Measurements from ENCODE around the gene MAGEA11. TPM values are rescaled to one million over a fixed set of nuclear protein-coding genes. Genes with fewer than 3 reads are reported as not detected.
A peak's percentile ranks its signal among the peaks of the same experiment; 100 is the strongest.
"Not testable (repeated sequence)": the region's sequence is repeated elsewhere in the genome, so short reads cannot be mapped to it uniquely, and the experiment has no call there.

MAGEA11 gene
- total and polyA plus RNA-seq, 3 experiments from 2014 or later = not detected

DNA sequence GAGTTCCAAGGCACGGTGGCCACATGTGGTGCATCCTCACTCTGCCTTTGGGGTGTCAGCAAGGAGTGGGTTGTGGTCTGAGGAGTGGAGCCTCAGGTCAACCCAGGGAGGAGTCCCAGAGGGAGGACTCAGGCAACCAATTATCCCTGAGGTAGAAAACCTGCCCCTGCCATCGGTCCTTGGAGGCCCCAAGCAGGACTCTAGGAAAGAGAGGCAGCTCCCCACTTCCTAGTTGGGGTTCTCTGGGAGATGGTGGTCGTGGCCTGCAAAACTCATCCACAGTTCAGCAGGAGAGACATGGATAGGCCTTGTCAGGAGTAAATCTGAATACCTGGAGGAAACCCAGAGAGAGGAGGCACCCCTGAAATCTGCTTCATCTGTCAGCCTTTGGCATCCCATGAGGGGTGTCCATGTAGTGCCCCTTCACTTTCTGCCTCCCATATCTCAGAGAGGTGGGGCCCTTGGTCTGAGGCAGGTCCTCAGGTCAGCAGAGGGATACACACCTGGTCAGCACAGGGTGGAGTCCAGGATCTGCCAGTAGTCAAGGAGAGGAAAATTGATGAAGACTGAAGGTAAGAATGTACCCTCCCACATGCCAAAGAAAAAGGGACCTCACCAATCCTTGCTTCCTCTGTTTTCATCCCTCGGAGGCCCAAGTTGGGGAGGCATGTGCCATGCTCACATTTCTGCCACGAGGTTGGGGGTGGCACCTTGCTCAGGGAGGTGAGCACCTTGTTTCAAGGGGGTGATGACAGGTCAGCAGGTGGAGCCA lies 1.6 kb downstream of the MAGEA11 start:
- Mint-ChIP-seq H3K36me3 (no peaks in the 10 kb centered on the region), H3K4me1 (no peaks in the 10 kb centered on the region), H3K4me3 (no peak overlapping the region), H3K27me3 (peaks cover 0 to 10% of the 10 kb centered on the region in 2 donors), H3K9me3 (no peaks in the 10 kb centered on the region), H3K27ac (no peak overlapping the region)
- no peaks in the 10 kb centered on the region for H3K9me3 ChIP-seq (ENCODE audit: low read length)
- no peaks in the 10 kb centered on the region for H3K27me3 ChIP-seq (ENCODE audit: insufficient read depth, low read length, poor library complexity, severe bottlenecking)
- ChIA-PET CTCF (no interaction called here), POLR2A (no interaction called here)
- H3K36me3 ChIP-seq (ENCODE audit: insufficient read depth, low read length) = no peaks in the 10 kb centered on the region
- no peak overlapping the region for H3K4me3 ChIP-seq (ENCODE audit: low read length)
- DNase-seq = no peak
- no peak overlapping the region for H3K27ac ChIP-seq (ENCODE audit: low read depth, low read length)
- H3K4me1 ChIP-seq (ENCODE audit: insufficient read depth, low read length) = no peaks in the 10 kb centered on the region

DNA sequence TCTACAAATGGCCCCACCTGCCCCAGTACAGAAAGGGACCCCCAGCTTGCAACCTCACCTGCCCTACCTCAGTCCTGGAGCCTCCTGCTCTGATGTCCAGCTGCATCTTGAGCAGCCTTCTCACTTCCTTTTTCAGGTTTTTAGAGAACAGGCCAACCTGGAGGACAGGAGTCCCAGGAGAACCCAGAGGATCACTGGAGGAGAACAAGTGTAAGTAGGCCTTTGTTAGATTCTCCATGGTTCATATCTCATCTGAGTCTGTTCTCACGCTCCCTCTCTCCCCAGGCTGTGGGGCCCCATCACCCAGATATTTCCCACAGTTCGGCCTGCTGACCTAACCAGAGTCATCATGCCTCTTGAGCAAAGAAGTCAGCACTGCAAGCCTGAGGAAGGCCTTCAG lies 3.6 kb downstream of the MAGEA11 start:
- H3K36me3 Mint-ChIP-seq = no peaks in the 10 kb centered on the region
- no peak overlapping the region for H3K27ac ChIP-seq (ENCODE audit: low read depth, low read length)

DNA sequence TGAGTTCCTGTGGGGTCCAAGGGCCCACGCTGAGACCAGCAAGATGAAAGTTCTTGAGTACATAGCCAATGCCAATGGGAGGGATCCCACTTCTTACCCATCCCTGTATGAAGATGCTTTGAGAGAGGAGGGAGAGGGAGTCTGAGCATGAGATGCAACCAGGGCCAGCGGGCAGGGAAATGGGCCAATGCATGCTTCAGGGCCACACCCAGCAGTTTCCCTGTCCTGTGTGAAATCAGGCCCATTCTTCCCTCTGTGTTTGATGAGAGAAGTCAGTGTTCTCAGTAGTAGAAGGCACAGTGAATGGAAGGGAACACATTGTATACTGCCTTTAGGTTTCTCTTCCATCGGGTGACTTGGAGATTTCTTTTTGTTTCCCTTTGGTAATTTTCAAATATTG lies 4.8 kb downstream of the MAGEA11 start:
- Histone ChIP-seq H3K9me3 (ENCODE audit: low read length) (no peaks in the 10 kb centered on the region), H3K36me3 (ENCODE audit: insufficient read depth, low read length) (no peaks in the 10 kb centered on the region), H3K4me1 (ENCODE audit: insufficient read depth, low read length) (no peaks in the 10 kb centered on the region), H3K27me3 (ENCODE audit: insufficient read depth, low read length, poor library complexity, severe bottlenecking) (no peaks in the 10 kb centered on the region), H3K4me3 (ENCODE audit: low read length) (no peak overlapping the region), H3K27ac (ENCODE audit: low read depth, low read length) (no peak overlapping the region)
- ChIA-PET CTCF (no interaction called here), POLR2A (no interaction called here)
- H3K9me3 Mint-ChIP-seq = no peaks in the 10 kb centered on the region
- no peaks in the 10 kb centered on the region for H3K4me1 Mint-ChIP-seq
- H3K27ac Mint-ChIP-seq = no peak overlapping the region
- no peak overlapping the region for H3K4me3 Mint-ChIP-seq
- peaks cover 0 to 7% of the 10 kb centered on the region in 2 donors for H3K27me3 Mint-ChIP-seq
- no peak for DNase-seq
- no peaks in the 10 kb centered on the region for H3K36me3 Mint-ChIP-seq

More for the DNA sequence above, 3.6 kb downstream of the MAGEA11 start:
- DNase-seq = no peak
- no peaks in the 10 kb centered on the region for H3K9me3 Mint-ChIP-seq
- H3K4me1 Mint-ChIP-seq = no peaks in the 10 kb centered on the region
- no peak overlapping the region for H3K4me3 Mint-ChIP-seq
- H3K9me3 ChIP-seq (ENCODE audit: low read length) = no peaks in the 10 kb centered on the region
- ChIA-PET CTCF (no interaction called here), POLR2A (no interaction called here)
- H3K36me3 ChIP-seq (ENCODE audit: insufficient read depth, low read length) = no peaks in the 10 kb centered on the region
- H3K4me1 ChIP-seq (ENCODE audit: insufficient read depth, low read length) = no peaks in the 10 kb centered on the region
- H3K27ac Mint-ChIP-seq = peak overlapping the region in 1 of 8 donors; percentile 88
- H3K27me3 Mint-ChIP-seq = peaks cover 0 to 9% of the 10 kb centered on the region in 2 donors
- H3K4me3 ChIP-seq (ENCODE audit: low read length) = no peak overlapping the region
- H3K27me3 ChIP-seq (ENCODE audit: insufficient read depth, low read length, poor library complexity, severe bottlenecking) = no peaks in the 10 kb centered on the region

GRCh38 chrX:149717803-149718202 lies 5.9 kb downstream of the MAGEA11 start:
- Mint-ChIP-seq H3K4me3 (no peak overlapping the region), H3K36me3 (no peaks in the 10 kb centered on the region), H3K9me3 (no peaks in the 10 kb centered on the region), H3K27ac (no peak overlapping the region), H3K4me1 (no peaks in the 10 kb centered on the region), H3K27me3 (peaks cover 0 to 10% of the 10 kb centered on the region in 2 donors)
- POLR2A ChIA-PET = no interaction called here
- no peak overlapping the region for H3K27ac ChIP-seq (ENCODE audit: low read depth, low read length)
- no peaks in the 10 kb centered on the region for H3K27me3 ChIP-seq (ENCODE audit: insufficient read depth, low read length, poor library complexity, severe bottlenecking)
- no peaks in the 10 kb centered on the region for H3K9me3 ChIP-seq (ENCODE audit: low read length)
- H3K4me3 ChIP-seq (ENCODE audit: low read length) = no peak overlapping the region
- H3K36me3 ChIP-seq (ENCODE audit: insufficient read depth, low read length) = no peaks in the 10 kb centered on the region
- H3K4me1 ChIP-seq (ENCODE audit: insufficient read depth, low read length) = no peaks in the 10 kb centered on the region
- CTCF ChIA-PET = no interaction called here
- no peak for DNase-seq

DNA sequence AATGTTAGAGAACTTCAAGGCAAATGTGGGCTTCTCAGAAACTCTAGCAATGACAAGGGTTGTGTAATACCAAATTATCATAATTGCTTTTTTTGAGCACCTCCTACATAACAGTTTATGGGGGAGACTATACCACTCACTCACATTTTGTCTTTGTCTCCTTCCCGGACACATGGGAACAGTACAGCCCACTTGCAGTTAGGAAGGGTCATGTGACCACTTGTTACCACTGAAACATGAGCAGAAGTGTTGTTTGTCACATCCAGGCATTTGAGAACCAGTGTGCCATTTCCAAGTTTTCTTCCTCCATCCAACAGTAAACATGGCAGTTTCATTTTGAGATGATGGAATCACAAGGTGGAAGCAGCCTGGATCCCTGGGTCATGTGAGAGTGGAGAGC lies 6.9 kb downstream of the MAGEA11 start:
- H3K4me1 ChIP-seq (ENCODE audit: insufficient read depth, low read length) = no peaks in the 10 kb centered on the region
- Mint-ChIP-seq H3K27me3 (peaks cover 0 to 10% of the 10 kb centered on the region in 2 donors), H3K4me3 (no peak overlapping the region), H3K36me3 (no peaks in the 10 kb centered on the region), H3K27ac (no peak overlapping the region), H3K4me1 (no peaks in the 10 kb centered on the region), H3K9me3 (no peaks in the 10 kb centered on the region)
- no peak overlapping the region for H3K4me3 ChIP-seq (ENCODE audit: low read length)
- ChIA-PET POLR2A (no interaction called here), CTCF (no interaction called here)
- no peaks in the 10 kb centered on the region for H3K36me3 ChIP-seq (ENCODE audit: insufficient read depth, low read length)
- H3K27me3 ChIP-seq (ENCODE audit: insufficient read depth, low read length, poor library complexity, severe bottlenecking) = no peaks in the 10 kb centered on the region
- DNase-seq = no peak
- H3K9me3 ChIP-seq (ENCODE audit: low read length) = no peaks in the 10 kb centered on the region
- no peak overlapping the region for H3K27ac ChIP-seq (ENCODE audit: low read depth, low read length)

DNA sequence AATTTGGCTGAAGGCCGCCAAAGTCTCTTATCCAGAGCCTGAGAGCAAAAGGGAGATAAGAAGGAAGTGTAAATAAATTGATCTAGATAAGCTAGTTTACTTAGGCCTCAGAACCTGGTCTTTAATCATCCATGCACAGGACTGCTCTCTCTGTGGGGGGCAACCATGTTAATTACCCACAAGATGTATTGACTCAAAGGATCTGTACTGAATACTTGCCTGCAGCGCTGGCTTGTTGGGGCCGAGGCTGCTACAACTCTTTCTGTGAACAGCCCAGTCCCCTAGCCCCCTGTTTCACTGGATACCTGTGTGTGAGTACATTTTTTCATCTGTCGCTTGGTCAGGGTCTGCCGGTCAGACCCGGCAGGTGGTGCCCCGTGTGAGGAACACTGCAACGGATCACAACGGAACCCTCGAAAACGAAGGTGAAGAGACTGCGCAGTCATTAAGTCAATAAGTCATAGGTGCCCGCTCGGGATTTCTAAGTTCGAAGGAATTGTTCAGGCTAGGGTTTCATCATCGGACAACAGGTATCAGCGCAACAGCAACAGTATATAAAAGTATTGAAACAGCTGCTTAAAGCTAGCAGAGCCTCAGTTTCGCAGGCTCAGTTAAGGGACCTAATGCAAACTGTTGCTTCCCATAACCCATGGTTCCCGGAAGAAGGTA lies 8.3 kb downstream of the MAGEA11 start:
- Histone ChIP-seq H3K27ac (ENCODE audit: low read depth, low read length) (no peak overlapping the region), H3K4me3 (ENCODE audit: low read length) (no peak overlapping the region), H3K9me3 (ENCODE audit: low read length) (no peaks in the 10 kb centered on the region), H3K36me3 (ENCODE audit: insufficient read depth, low read length) (no peaks in the 10 kb centered on the region), H3K4me1 (ENCODE audit: insufficient read depth, low read length) (no peaks in the 10 kb centered on the region), H3K27me3 (ENCODE audit: insufficient read depth, low read length, poor library complexity, severe bottlenecking) (no peaks in the 10 kb centered on the region)
- H3K4me3 Mint-ChIP-seq = no peak overlapping the region
- H3K4me1 Mint-ChIP-seq = no peaks in the 10 kb centered on the region
- H3K27me3 Mint-ChIP-seq = peaks cover 0 to 6% of the 10 kb centered on the region in 2 donors
- H3K27ac Mint-ChIP-seq = no peak overlapping the region
- H3K9me3 Mint-ChIP-seq = no peaks in the 10 kb centered on the region
- ChIA-PET CTCF (no interaction called here), POLR2A (no interaction called here)
- DNase-seq = no peak
- H3K36me3 Mint-ChIP-seq = no peaks in the 10 kb centered on the region

- POLR2A ChIA-PET; H3K9me3 ChIP-seq (ENCODE audit: low read length); H3K9me3 Mint-ChIP-seq; H3K4me1 Mint-ChIP-seq; H3K4me1 ChIP-seq (ENCODE audit: insufficient read depth, low read length); H3K4me3 Mint-ChIP-seq; H3K36me3 ChIP-seq (ENCODE audit: insufficient read depth, low read length); DNase-seq; H3K36me3 Mint-ChIP-seq; H3K27ac Mint-ChIP-seq; H3K27me3 Mint-ChIP-seq; CTCF ChIA-PET; H3K27me3 ChIP-seq (ENCODE audit: insufficient read depth, low read length, poor library complexity, severe bottlenecking); H3K27ac ChIP-seq (ENCODE audit: low read depth, low read length); H3K4me3 ChIP-seq (ENCODE audit: low read length): not testable (repeated sequence)
Measured at GRCh38 chrX:149721241-149721640, 9.4 kb downstream of the MAGEA11 start.

- H3K9me3 ChIP-seq (ENCODE audit: low read length) = no peaks in the 10 kb centered on the region
- Mint-ChIP-seq H3K9me3 (no peaks in the 10 kb centered on the region), H3K27me3 (peaks cover 0 to 6% of the 10 kb centered on the region in 2 donors), H3K4me3 (no peak overlapping the region), H3K36me3 (no peaks in the 10 kb centered on the region), H3K27ac (no peak overlapping the region), H3K4me1 (no peaks in the 10 kb centered on the region)
- H3K27me3 ChIP-seq (ENCODE audit: insufficient read depth, low read length, poor library complexity, severe bottlenecking) = no peaks in the 10 kb centered on the region
- POLR2A ChIA-PET = no interaction called here
- no peak overlapping the region for H3K27ac ChIP-seq (ENCODE audit: low read depth, low read length)
- H3K4me1 ChIP-seq (ENCODE audit: insufficient read depth, low read length) = no peaks in the 10 kb centered on the region
- H3K36me3 ChIP-seq (ENCODE audit: insufficient read depth, low read length) = no peaks in the 10 kb centered on the region
- CTCF ChIA-PET = no interaction called here
- no peak overlapping the region for H3K4me3 ChIP-seq (ENCODE audit: low read length)
- DNase-seq = no peak
Measured at GRCh38 chrX:149721778-149722177, 9.9 kb downstream of the MAGEA11 start.
